Non-pigmented ciliary epithelial cell (primary cell): ENCODE measurements around the gene PAK4.

Source experiments
- DNase-seq: peaks from one replicate; pipeline ENCODE4 v3.0.0-alpha.2; 2010; ENCODE audit warnings: low read depth

PAK4 gene

GRCh38 chr19:39180749-39181148, 55.2 kb downstream of the PAK4 start:
- DNase-seq = no peak

- no peak for DNase-seq
These were observed 56.1 kb downstream of the PAK4 start for GRCh38 chr19:39181500-39182173.

GRCh38 chr19:39182174-39182505, 56.6 kb downstream of the PAK4 start:
- no peak for DNase-seq

GRCh38 chr19:39183104-39183503, 57.5 kb downstream of the PAK4 start:
- DNase-seq = no peak

- DNase-seq = no peak
These were observed 60.8 kb downstream of the PAK4 start for GRCh38 chr19:39186391-39186790.

- no peak for DNase-seq
These were observed 62.0 kb downstream of the PAK4 start for GRCh38 chr19:39187552-39187943.

GRCh38 chr19:39188960-39189359, 63.4 kb downstream of the PAK4 start:
- DNase-seq = no peak

- no peak for DNase-seq
These were observed 65.2 kb downstream of the PAK4 start for GRCh38 chr19:39190768-39191167.

- DNase-seq = no peak
These were observed 67.3 kb downstream of the PAK4 start for GRCh38 chr19:39192846-39193245.

- no peak for DNase-seq
These were observed 68.2 kb downstream of the PAK4 start for GRCh38 chr19:39193803-39194202.

- DNase-seq = no peak
These were observed 69.4 kb downstream of the PAK4 start for GRCh38 chr19:39194832-39195542.

- no peak for DNase-seq
These were observed 70.2 kb downstream of the PAK4 start for GRCh38 chr19:39195755-39196154.

- no peak for DNase-seq
These were observed 70.7 kb downstream of the PAK4 start for GRCh38 chr19:39196320-39196719.

GRCh38 chr19:39196860-39197562, 71.4 kb downstream of the PAK4 start, which contains the start of gene NCCRP1:
Gene NCCRP1, plus strand, starts transcription at chr19:39196964. Its CDS starts 19 bp downstream, at chr19:39196983.
- DNase-seq = no peak

- DNase-seq = no peak
These were observed 72.2 kb downstream of the PAK4 start for GRCh38 chr19:39197808-39198207.

GRCh38 chr19:39199025-39199424, 73.4 kb downstream of the PAK4 start:
- no peak for DNase-seq

- no peak for DNase-seq
These were observed 74.6 kb downstream of the PAK4 start for GRCh38 chr19:39200066-39200802.

- DNase-seq = no peak
These were observed 75.2 kb downstream of the PAK4 start for GRCh38 chr19:39200803-39201115.

- no peak for DNase-seq
These were observed 77.4 kb downstream of the PAK4 start for GRCh38 chr19:39202998-39203355.

- no peak for DNase-seq
These were observed 78.1 kb downstream of the PAK4 start, which contains the start of gene SYCN for GRCh38 chr19:39203372-39204341. Gene SYCN, minus strand, starts transcription at chr19:39204263. Its CDS starts 9 bp downstream, at chr19:39204254.

- DNase-seq = no peak
These were observed 79.8 kb downstream of the PAK4 start for GRCh38 chr19:39205449-39205764.

GRCh38 chr19:39206122-39206521, 80.5 kb downstream of the PAK4 start:
- no peak for DNase-seq
